GM18520 (cell line): Measurements from ENCODE around the gene TAGLN.
"Not testable (repeated sequence)": the region's sequence is repeated elsewhere in the genome, so short reads cannot be mapped to it uniquely, and the experiment has no call there.

Experiments
- ATAC-seq: cut with Tn5 transposase; IDR thresholded peaks from one replicate; pipeline ENCODE4 v1.9.1; 2021; ENCODE audit not compliant: unreplicated experiment

Gene TAGLN

GRCh38 chr11:117195258-117195657, 3.9 kb upstream of the TAGLN start:
- no peak for ATAC-seq

GRCh38 chr11:117195761-117196160, 3.4 kb upstream of the TAGLN start:
- ATAC-seq = no peak

- ATAC-seq = no peak
These were observed 2.2 kb upstream of the TAGLN start for GRCh38 chr11:117197006-117197405.

- ATAC-seq = no peak
These were observed 1.4 kb upstream of the TAGLN start for GRCh38 chr11:117197516-117198456.

- no peak for ATAC-seq
These were observed 557 bp upstream of the TAGLN start for GRCh38 chr11:117198613-117199012.

- ATAC-seq = no peak
These were observed 994 bp downstream of the TAGLN start for GRCh38 chr11:117199916-117200812.

- no peak for ATAC-seq
These were observed 1.9 kb downstream of the TAGLN start for GRCh38 chr11:117200813-117201657.

GRCh38 chr11:117201658-117202305, 2.6 kb downstream of the TAGLN start:
- ATAC-seq = no peak

GRCh38 chr11:117202386-117203068, 3.4 kb downstream of the TAGLN start:
- no peak for ATAC-seq

- ATAC-seq = no peak
These were observed 3.9 kb downstream of the TAGLN start for GRCh38 chr11:117203069-117203407.

- no peak for ATAC-seq
These were observed 5.3 kb downstream of the TAGLN start for GRCh38 chr11:117204283-117205080.

GRCh38 chr11:117205211-117205818, 6.1 kb downstream of the TAGLN start:
- ATAC-seq = no peak

- ATAC-seq = not testable (repeated sequence)
These were observed 6.9 kb downstream of the TAGLN start for GRCh38 chr11:117206111-117206510.

GRCh38 chr11:117206859-117207258, 7.7 kb downstream of the TAGLN start:
- ATAC-seq = not testable (repeated sequence)

GRCh38 chr11:117207481-117207880, 8.3 kb downstream of the TAGLN start:
- not testable (repeated sequence) for ATAC-seq

GRCh38 chr11:117208710-117209109, 9.5 kb downstream of the TAGLN start:
- ATAC-seq = not testable (repeated sequence)

- ATAC-seq = not testable (repeated sequence)
These were observed 10.4 kb downstream of the TAGLN start for GRCh38 chr11:117209351-117210125.

- ATAC-seq = no peak
These were observed 11.4 kb downstream of the TAGLN start for GRCh38 chr11:117210620-117211019.
